Measurements from ENCODE around the gene YJEFN3.

YJEFN3 gene

DNA sequence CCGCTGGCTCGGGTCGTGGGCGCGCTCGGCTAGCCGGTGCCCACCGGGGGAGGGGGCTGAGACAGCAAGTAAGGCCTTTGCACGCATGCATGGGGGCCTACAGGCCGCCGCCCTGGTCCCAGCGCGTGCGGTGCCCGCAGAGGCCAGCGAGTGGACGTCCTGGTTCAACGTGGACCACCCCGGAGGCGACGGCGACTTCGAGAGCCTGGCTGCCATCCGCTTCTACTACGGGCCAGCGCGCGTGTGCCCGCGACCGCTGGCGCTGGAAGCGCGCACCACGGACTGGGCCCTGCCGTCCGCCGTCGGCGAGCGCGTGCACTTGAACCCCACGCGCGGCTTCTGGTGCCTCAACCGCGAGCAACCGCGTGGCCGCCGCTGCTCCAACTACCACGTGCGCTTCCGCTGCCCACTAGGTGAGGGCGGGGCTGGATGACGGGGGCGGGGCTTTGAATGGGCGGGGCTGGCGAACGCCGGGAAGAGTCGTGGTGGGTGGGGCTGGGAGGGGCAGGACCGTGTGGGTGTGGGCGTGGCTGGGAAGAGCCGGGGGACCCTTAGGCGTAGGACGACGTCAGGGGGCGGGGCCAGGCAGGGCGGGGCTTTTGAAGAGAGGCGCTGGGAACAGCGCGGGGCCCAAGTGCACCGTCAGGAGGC lies 11.5 kb downstream of the YJEFN3 start:
- DNase-seq = no peak

DNA sequence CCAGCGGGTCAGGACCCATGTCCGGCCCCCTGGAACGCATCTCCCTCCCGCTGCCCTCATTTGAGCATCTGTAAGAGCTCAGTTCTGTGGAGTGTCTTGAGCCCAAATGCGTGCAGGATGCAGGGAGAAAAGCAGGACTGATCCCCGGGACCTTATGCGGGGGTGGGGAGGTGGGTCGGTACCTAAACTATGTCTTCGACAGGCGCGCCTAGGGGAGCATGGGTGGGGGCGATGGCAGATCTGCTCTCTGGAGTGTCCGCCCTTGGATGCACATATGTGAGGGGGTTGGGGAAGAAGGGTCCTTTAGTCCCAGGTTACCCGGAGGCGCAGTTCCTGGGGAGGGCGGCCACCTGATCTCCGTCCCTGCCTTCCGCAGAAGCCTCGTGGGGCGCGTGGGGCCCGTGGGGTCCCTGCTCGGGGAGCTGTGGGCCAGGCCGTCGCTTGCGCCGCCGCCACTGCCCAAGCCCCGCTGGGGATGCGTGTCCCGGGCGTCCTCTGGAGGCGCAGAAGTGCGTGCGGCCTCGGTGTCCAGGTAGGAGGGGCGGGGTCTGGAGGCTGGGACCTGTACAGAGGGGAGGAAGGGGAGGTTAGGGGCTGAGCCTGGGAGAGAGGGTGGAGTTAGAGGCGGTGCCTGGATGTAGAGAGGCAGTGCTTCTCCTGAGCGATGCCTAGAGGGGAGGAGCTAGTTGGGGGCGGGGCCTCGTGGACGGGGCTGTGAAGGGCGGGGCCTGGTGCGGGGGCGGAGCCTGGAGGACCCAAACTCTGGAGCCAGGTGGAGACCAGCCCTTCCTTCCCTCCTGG lies 12.2 kb downstream of the YJEFN3 start:
- DNase-seq = peak; percentile 35

DNA sequence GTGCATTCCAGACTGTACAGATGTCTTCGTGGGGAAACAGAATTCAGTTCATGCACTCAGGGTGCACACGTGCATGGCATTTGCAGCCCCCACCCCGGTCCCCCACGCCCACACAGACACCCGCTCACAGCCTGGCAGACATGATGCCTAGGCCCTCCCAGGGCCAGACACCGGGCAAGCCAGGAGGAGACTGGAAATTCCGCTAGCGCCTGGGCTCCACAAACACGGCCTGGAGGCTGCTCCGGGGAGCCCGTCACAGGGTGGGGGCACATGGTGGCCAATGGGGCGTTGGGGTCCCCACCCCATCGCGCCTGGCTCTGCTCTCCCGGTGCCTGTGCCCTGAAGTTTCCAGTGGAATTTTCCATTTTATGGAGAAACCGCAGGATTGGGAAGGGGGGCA lies 12.9 kb downstream of the YJEFN3 start:
- no peak for DNase-seq

DNA sequence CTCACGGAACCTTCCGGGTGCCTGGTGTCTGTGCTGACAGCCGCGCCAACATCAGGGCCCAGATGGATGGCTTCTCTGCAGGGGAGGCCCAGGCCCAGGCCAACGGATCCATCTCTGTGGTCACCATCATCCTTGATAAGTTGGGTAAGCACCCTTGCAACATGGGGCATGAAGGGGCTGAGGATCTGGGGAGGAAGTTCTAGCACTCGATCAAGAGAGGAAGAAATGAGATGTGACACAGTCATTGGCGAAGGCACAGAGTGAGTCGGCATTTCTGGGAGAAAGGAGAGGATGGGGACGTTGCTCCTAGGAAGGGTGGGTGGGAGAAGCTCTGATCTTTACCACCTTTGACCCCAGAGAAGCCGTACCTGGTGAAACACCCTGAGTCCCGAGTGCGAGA lies 13.8 kb downstream of the YJEFN3 start:
- DNase-seq = no peak

DNA sequence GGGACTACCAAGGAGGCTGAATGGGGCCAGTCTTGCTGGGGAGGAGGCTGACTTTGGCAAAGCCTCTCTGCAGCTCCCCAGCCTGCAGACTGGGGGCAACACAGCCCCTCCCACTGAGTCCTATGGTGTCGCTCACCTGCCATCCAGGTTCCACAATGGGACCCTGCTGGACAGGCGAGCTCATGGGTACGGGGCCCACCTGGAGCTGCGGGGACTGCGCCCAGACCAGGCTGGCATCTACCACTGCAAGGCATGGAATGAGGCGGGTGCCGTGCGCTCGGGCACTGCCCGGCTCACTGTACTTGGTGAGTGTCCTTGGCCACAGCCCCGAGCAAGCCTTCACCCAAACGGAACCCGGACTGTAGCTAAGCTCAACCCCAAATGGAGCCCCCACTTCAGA lies 14.4 kb downstream of the YJEFN3 start:
- no peak for DNase-seq

DNA sequence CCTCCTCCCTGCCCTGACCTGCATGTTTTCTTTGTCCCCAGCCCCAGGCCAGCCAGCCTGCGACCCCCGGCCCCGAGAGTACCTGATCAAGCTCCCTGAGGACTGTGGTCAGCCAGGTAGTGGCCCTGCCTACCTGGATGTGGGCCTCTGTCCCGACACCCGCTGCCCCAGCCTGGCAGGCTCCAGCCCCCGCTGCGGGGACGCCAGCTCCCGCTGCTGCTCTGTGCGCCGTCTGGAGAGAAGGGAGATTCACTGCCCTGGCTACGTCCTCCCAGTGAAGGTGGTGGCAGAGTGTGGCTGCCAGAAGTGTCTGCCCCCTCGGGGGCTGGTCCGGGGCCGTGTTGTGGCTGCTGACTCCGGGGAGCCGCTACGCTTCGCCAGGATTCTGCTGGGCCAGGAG lies 14.9 kb downstream of the YJEFN3 start:
- no peak for DNase-seq

DNA sequence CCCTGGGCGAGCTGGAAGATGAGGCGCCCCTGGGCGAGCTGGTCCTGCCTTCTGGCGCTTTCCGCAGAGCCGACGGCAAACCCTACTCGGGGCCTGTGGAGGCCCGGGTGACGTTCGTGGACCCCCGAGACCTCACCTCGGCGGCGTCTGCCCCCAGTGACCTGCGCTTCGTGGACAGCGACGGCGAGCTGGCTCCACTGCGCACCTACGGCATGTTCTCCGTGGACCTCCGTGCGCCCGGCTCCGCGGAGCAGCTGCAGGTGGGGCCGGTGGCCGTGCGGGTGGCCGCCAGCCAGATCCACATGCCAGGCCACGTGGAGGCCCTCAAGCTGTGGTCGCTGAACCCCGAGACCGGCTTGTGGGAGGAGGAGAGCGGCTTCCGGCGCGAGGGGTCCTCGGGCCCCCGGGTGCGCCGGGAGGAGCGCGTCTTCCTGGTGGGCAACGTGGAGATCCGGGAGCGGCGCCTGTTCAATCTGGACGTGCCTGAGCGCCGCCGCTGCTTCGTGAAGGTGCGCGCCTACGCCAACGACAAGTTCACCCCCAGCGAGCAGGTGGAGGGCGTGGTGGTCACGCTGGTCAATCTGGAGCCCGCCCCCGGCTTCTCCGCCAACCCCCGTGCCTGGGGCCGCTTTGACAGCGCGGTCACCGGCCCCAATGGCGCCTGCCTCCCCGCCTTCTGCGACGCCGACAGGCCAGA lies 15.7 kb downstream of the YJEFN3 start:
- no peak for DNase-seq

DNA sequence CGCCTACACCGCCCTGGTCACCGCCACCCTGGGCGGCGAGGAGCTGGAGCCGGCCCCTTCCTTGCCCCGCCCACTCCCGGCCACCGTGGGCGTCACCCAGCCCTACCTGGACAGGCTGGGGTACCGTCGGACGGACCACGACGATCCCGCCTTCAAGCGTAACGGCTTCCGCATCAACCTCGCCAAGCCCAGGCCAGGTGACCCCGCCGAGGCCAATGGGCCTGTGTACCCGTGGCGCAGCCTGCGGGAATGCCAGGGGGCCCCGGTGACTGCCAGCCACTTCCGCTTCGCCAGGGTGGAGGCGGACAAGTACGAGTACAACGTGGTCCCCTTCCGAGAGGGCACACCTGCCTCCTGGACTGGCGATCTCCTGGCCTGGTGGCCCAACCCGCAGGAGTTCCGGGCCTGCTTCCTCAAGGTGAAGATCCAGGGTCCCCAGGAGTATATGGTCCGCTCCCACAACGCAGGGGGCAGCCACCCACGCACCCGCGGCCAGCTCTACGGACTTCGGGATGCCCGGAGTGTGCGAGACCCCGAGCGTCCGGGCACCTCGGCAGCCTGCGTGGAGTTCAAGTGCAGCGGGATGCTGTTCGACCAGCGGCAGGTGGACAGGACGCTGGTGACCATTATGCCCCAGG lies 16.4 kb downstream of the YJEFN3 start:
- no peak for DNase-seq

DNA sequence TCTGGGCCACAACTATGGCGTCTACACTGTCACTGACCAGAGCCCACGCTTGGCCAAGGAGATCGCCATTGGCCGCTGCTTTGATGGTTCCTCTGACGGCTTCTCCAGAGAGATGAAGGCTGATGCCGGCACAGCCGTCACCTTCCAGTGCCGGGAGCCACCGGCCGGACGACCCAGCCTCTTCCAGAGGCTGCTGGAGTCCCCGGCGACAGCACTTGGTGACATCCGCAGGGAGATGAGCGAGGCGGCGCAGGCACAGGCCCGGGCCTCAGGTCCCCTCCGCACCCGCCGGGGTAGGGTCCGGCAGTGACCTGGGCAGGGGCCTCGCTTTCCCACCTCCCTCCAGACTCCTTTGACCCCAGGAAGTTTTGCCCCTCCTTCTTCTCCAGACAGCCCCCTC lies 17.0 kb downstream of the YJEFN3 start:
- no peak for DNase-seq

DNA sequence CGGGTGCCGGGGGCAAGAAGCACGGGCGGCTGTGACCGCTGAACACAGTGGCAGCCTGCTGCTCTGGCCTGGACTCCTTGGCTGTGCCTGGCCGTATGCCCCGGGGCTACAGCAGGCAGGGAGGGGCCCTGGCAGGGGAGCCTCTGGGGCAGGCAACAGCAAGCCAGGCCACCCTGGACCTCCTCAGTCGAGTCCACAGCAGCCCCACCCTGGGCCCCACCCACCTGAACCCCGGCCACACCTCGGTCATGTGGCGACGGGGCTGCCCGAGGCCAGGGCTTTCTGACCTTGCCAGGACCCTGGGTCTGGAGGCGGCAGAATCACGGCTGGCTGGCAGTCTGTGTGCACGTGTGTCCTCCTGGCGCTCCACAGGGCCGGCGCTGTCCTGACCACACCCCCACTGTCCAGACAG lies 18.0 kb downstream of the YJEFN3 start:
- no peak for DNase-seq

DNA sequence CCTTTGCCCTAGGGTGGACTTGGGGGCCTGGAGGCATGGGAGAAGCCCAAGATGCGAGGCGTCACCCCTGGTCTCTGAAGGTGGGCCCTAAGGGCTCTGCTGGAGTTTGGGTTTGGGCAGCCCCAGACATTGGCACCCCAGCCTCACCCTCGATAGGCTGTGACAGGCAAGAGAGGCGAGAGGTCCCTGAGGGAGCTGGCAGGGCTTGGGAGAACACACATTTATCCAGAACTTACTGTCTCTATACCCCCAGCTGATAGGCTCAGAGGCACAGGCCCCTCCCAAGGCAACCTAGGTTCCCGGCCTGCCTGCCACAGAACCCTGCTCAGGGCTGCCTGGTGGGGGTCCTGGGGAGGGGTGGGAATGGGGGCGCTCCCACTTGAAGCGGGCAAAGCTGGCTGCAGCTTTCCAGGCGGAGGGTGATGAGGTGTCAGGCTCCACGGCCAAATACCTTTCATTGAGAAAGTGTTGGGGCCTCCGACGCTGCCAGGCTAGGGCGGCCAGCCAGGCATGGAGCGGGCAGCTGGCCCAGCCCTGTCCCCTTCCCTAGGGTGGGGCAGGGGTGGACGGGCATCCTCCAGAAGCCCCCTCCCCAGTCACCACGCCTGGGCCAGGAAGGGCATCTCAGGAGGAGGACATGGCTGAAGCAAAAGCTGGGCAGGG lies 19.1 kb downstream of the YJEFN3 start:
- DNase-seq = no peak

DNA sequence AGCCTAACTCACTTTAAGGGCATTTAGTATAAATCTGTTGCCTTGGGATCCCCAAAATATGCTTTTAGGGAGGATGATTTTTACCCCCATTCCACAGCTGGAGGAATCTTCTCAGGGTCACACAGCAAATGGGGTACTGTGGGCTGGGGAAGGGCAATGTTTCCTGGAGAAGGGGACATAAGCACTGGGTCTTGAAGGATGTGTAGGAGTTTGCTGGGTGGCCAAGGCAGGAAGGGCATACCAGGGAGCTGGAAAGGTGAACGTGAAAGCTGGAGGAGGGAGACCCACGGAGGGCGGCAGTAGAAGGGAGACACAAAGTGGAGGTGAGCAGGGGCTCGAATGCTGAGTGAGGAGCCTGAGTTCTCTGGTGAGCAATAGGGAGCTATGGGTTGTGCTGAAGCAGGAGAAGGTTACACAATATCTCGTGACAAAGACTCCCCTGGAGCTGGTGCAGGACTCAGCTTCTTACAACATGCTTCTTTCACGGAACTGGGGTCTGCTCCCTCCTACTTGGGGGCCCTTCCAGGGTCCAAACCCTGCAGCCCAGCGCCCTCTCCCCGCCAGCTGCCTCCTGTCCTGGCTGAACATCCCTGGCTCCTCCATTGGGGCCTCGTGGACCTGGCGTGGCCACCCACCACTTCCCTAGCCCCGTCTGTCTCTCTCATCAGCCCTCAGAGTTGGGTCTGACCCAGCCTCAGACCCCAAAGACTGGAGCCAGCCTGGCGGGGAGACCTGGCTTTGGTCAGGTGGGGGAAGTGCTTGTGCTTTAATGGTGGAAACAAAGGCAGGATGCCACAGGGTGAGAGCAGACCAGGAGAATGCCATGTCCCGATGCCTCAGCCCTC lies 20.4 kb downstream of the YJEFN3 start:
- DNase-seq = no peak

DNA sequence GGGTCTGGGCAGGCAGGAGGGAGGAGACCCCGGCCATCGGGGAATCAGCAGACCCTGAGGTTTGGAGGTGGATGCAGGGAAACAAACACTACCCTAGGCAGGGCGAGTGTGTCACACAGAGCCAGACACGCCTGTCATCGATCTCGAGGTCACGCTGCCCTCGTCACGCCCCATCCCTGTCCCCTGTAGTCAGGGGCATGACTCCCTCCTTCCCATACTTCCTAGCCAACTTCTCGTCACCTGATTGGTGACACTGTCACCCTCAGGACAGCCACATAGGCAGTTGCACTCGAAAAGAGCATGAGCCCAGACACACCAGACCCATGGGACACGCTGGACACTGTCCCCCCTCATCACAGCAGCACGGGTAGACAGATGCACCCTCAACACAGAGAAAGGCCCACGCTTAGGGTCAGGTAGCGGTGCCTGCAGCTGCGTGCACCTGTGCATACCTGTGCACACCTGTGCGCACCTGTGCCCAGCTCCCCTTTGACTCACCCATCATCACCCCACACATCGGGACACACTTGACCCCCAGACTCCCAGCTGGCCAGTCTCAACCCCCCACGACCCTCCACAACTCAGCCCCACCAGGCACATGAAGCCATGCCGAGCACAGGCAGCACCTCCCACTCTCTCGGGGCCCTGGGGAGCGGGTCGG lies 21.2 kb downstream of the YJEFN3 start:
- DNase-seq = no peak

DNA sequence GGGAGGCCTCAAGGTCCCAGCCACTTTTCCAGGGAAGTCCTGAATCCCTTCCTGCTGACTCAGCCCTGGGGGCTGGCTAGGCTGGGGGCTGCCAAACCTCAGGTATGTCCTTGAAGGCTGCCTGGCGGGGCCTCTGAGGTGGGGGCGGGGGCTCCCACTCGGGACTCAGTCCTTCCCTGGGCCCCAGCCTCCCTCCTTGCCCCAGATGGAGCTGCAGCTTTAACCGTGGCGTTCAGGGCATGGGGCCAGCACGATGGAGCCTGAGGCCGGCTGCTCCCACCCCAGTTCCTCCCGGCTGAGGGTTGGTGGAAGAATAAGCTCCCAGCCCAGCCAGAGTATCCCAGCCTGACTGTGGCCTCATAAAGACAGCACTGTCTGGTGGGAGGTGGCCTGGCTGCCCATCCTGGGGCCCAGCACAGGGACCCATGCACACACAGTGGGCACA lies 21.8 kb downstream of the YJEFN3 start:
- no peak for DNase-seq

DNA sequence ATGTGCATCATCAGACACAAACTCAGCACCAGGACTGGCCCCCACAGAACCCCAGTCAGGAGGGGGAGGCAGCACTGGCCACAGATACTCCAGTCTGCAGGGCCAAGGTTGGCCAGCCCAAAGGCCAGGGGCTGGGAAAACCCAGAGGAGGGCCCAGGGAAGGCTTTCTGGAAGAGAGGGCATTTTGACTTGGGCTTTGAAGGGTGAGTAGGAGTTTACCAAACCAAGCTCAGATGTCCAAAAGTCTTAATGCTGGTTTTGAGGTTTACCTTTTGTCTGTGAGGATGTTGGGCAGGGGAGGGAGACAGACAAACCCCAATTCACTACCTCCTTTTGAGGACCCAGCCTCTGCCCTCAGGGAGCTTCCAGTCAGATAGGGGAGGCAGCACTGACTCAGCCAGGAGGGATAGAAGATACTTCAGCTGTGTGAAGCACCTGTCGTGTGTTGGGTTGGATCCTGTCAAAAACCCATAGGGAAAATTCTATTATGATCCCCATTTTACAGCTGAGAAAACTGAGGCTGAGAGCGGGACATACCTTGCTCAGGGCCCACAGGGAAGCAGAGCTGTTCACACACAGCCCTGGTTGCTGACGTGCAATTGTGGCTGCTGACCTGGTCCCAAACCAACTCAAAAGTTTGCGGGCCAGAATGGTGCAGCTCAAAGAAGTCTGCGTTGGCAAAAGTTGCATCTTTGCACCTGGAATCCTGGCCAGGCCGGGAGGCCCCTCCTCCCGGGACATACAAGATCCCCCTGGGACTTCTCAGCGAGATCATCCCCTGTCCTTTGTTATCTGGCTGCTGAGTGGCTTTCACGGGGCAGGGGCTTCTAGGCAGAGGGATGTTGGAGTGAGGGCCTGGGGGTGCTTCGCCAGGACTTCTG lies 22.5 kb downstream of the YJEFN3 start:
- no peak for DNase-seq

DNA sequence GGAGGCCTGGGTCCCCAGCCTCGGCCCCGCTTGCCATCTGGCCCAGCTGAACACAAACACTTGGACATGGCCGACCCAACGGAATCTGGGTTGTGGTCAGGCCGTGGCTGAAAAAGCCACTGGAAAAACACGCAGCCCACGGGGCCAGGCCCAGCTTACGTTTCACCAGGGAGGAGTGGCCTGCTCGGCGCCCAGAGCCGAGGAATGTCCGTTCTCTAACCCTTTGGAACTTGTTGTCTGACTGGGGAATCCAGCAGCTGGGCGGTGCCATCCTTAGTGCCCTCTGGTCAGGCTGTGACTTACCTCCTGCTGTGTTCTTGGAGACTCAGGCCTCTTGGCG lies 23.1 kb downstream of the YJEFN3 start:
- DNase-seq = no peak

DNA sequence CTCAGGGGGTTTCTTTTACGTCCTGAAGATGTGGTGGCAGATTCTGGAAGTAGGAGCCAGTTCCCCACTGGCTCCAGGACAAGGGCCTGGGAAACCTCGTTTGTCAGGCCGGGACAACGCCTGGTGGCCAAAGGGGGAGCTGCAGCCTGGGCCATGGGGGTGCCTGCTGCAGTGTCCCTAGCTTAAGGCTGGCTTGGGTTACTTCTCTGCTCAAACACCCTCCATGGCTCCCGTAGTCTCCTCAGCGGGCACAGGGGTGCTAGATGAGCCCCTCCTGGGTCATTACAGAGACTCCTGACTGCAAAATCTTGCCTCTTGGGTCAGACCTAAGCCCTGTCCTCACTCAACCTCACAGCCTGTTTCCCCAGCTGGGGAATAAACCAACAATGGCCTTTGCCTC lies 24.1 kb downstream of the YJEFN3 start:
- no peak for DNase-seq

DNA sequence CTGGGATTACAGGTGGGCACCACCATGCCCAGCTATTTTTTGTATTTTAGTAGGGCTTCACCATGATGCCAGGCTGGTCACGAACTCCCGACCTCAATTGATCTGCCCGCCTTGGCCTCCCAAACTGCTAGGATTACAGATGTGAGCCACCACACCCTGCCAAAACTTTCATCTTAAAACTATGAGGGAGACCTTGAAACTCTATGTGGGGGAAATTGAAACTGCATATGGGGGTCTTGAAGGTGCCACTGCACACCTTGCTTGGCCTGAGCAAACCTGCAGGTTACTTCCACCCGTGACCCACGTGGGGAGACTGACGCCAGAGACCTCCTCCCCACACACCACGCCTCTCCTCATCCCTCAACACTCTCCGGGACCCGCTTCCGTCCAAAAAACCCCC lies 25.0 kb downstream of the YJEFN3 start:
- DNase-seq = no peak

DNA sequence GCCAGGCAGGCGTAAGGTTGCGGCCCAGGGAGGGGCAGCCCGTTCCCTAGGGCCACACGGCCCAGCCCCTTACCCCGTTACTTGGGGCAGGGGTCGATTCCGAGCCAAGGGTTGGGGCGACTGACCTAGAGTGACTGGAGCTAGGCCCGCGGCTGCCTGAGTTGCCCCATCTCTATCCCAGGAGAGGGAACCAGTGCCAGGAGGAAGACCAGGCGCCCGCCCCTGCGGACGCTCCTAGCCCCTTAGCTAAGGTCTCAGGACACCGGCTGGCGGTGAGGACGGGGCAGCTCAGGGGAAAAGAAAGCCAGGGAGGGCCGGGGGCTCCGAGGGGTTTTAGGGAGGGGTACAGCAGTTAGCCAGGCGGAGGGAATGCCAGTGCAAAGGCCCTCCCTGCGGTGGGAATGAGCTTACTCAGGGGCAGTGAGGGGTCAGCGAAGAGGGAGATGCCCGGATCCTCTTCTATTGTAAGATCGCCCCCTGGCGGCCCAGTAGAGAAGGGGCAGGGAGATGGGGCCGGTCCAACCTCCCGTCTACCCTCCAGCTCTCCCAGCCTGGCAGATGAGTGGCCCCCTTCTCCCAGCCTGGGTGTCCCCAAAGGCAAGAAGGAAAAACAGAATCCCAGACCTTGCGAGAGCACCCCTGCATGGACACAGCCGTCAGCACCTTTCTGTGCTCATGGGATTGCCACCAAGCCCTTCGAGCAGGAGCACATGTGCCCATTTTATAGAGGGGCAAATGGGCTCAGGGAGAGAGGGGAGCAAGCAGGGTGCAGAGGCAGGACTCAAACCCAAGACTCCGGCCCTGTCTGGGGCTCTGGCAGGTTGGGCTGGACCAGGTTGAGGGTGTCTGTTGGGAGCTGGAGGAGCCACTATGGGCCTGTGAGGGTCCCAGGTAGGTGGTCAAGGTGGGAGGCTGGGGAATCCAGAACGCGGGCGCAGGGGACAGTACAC lies 25.6 kb downstream of the YJEFN3 start:
- peak; percentile 24 for DNase-seq
